ENCODE measurements around the gene CCDC138.

The CCDC138 gene

DNA sequence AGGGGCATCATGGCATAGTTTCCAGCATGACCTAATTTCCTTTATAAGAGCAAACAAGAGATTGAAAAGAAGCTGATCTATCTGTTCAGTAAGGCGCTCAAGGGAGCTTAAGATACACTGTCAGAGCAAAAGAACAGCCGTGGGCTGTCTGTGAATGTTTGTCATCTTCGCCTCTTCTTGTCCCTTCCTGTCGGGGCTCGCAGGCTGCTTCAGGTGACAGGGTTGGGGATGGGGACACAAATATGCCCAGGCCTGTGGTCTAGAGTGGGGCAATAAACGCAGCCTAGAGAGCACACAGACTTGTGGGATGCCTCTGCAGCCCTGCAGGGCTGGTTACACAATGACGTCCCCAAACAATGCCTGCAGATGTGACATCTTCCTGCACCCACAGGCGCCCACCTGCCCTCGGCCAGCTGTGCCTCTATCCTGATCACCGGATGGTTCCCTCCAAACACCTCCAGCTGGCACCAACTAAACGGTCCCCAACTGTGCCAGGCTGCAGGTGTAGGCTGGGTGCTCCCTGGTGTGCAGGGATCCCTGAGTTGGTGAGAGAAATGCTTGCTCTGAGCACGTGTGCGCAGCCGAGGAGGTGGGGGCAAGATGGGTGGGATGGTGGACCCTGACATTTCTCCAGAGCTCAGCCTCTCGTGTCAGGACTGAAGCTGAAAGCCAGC, 129.7 kb downstream of the CCDC138 start:
- Histone ChIP-seq H3K27me3 (ENCODE audit: control insufficient read depth, insufficient read depth, low read length) (no peaks in the 10 kb centered on the region), H3K4me1 (ENCODE audit: control insufficient read depth, insufficient read depth, low read length) (no peaks in the 10 kb centered on the region), H3K9ac (ENCODE audit: low read depth, low read length) (no peak overlapping the region), H3K9me3 (ENCODE audit: control insufficient read depth, insufficient read depth, low read length) (no peaks in the 10 kb centered on the region), H3K36me3 (ENCODE audit: control insufficient read depth, insufficient read depth, low read length) (no peaks in the 10 kb centered on the region), H3K4me3 (ENCODE audit: low read depth, low read length) (no peak overlapping the region)

- H3K36me3 ChIP-seq (ENCODE audit: control insufficient read depth, insufficient read depth, low read length), result no peaks in the 10 kb centered on the region
- no peaks in the 10 kb centered on the region for H3K27me3 ChIP-seq (ENCODE audit: control insufficient read depth, insufficient read depth, low read length)
- H3K4me1 ChIP-seq (ENCODE audit: control insufficient read depth, insufficient read depth, low read length), result no peaks in the 10 kb centered on the region
- H3K9ac ChIP-seq (ENCODE audit: low read depth, low read length), result no peak overlapping the region
- no peaks in the 10 kb centered on the region for H3K9me3 ChIP-seq (ENCODE audit: control insufficient read depth, insufficient read depth, low read length)
- no peak overlapping the region for H3K4me3 ChIP-seq (ENCODE audit: low read depth, low read length)
Observed at GRCh38 chr2:108916796-108917421, 130.3 kb downstream of the CCDC138 start.

- H3K4me1 ChIP-seq (ENCODE audit: control insufficient read depth, insufficient read depth, low read length), result no peaks in the 10 kb centered on the region
- no peaks in the 10 kb centered on the region for H3K27me3 ChIP-seq (ENCODE audit: control insufficient read depth, insufficient read depth, low read length)
- H3K9me3 ChIP-seq (ENCODE audit: control insufficient read depth, insufficient read depth, low read length), result no peaks in the 10 kb centered on the region
- no peak overlapping the region for H3K9ac ChIP-seq (ENCODE audit: low read depth, low read length)
- H3K4me3 ChIP-seq (ENCODE audit: low read depth, low read length), result no peak overlapping the region
- H3K36me3 ChIP-seq (ENCODE audit: control insufficient read depth, insufficient read depth, low read length), result no peaks in the 10 kb centered on the region
Observed at GRCh38 chr2:108917526-108917925, 131.0 kb downstream of the CCDC138 start.

DNA sequence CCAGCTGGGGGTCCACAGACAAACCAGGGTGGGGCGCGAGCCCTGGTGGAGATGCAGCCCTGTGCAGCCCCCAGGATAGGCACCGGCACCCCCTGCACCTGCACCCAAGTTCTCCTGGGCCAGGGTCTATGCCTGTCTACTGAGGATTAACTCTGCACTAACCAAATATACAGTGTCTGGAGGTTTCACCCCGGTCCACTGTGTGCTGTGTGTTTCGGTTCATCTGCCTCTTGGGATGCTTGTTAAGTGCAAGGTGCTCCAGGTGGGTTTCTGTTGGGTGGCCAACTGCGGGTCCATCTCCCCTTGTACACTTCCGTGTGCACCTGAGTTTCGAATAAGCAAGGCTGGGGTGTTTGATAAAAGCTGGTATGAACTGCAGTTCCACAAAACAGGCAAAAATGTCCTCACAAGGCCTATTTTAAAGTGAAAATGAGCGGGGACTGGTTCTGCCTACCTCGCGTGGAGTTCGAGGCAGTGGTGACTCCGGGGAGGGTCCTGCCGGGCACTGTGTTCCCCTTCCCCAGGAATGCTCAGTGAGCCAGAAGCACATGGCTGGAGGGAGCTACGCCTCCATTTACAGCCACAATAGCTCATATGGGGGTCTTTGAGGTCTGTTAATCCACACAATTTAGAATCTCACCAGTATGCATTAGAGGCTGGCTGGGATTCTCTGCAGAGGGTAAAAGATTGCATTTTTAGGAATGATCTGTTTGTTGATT, 131.7 kb downstream of the CCDC138 start:
- Histone ChIP-seq H3K27me3 (ENCODE audit: control insufficient read depth, insufficient read depth, low read length) (no peaks in the 10 kb centered on the region), H3K9me3 (ENCODE audit: control insufficient read depth, insufficient read depth, low read length) (no peaks in the 10 kb centered on the region), H3K36me3 (ENCODE audit: control insufficient read depth, insufficient read depth, low read length) (no peaks in the 10 kb centered on the region), H3K9ac (ENCODE audit: low read depth, low read length) (no peak overlapping the region), H3K4me1 (ENCODE audit: control insufficient read depth, insufficient read depth, low read length) (no peaks in the 10 kb centered on the region), H3K4me3 (ENCODE audit: low read depth, low read length) (no peak overlapping the region)

DNA sequence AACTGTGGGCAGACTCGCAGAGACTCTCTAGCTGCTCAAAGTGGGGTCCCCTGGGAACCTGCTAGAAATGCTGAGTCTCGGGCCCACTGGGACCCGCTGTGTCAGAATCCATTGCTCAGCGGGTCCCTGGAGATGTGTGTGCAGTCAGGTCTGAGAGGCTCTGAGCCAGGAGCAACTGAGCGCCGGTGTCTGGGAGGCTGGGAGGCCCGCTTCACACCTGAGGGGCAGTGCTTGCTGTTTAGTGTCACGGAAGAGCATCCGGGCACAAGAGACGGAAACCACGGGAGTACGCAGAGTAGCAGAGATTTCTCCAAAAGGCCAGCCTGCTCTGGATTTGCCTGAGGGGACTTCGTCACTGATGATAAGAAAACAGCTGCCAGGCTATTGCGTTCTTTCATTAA, 132.4 kb downstream of the CCDC138 start:
- Histone ChIP-seq H3K9ac (ENCODE audit: low read depth, low read length) (no peak overlapping the region), H3K9me3 (ENCODE audit: control insufficient read depth, insufficient read depth, low read length) (no peaks in the 10 kb centered on the region), H3K27me3 (ENCODE audit: control insufficient read depth, insufficient read depth, low read length) (no peaks in the 10 kb centered on the region), H3K4me3 (ENCODE audit: low read depth, low read length) (no peak overlapping the region), H3K4me1 (ENCODE audit: control insufficient read depth, insufficient read depth, low read length) (no peaks in the 10 kb centered on the region), H3K36me3 (ENCODE audit: control insufficient read depth, insufficient read depth, low read length) (no peaks in the 10 kb centered on the region)

DNA sequence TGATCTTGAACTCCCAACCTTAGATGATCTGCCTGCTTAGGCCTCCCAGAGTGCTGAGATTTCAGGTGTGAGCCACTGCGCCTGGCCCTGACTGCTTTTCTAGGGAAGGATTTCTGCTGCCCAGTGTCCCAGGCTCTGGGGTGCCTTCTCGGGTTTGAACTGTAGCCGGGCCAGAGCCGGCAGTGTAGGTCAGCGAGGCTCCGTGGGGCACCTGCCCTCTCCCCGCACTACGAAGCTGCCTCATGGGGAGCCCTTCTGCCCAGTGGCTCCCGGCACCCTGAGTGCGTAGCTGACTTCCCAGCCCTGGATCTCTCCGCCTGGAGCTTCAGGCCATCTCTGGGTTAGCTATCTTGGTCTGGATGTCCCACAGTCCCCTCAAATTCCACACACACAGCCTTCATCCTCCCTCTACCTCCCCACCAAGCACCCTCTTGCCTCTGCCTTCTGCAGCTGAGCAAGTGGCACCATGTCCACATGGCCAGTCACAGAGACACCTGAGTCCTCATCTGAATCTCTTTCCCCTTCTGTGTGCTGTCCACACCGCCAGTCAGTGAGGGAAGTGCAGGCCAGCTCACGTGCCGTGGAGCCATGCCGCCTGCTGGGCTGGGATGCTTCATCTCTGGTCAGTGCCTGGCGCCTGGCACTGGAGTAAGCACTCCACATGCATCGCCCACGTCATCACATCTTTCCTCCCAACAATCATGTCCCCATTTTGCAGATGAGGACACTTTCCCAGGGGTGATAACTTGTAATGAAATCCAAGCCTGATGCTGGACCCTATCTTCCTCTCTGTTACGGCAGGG, 133.2 kb downstream of the CCDC138 start:
- Histone ChIP-seq H3K27me3 (ENCODE audit: control insufficient read depth, insufficient read depth, low read length) (no peaks in the 10 kb centered on the region), H3K9ac (ENCODE audit: low read depth, low read length) (no peak overlapping the region), H3K4me3 (ENCODE audit: low read depth, low read length) (no peak overlapping the region), H3K4me1 (ENCODE audit: control insufficient read depth, insufficient read depth, low read length) (no peaks in the 10 kb centered on the region), H3K36me3 (ENCODE audit: control insufficient read depth, insufficient read depth, low read length) (no peaks in the 10 kb centered on the region), H3K9me3 (ENCODE audit: control insufficient read depth, insufficient read depth, low read length) (no peaks in the 10 kb centered on the region)

DNA sequence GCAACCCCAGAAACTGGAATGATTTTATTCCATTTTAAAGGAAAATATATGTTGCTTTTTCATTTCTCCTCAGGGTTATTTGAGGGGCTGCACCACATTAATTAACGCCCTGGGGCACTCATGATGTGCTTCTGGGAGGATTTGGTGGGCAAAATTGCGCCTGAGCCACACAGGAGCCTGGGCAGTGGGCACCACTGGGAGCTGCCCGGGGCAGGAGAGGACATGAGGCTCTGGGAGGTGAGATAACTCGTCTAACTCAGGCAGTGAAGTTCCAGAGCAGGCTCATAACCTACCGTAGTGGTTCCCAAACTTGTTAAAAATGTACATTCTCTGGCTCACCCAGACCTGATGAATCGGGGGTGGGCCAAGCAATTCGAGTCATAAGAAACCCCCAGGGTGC, 134.1 kb downstream of the CCDC138 start:
- H3K4me1 ChIP-seq (ENCODE audit: control insufficient read depth, insufficient read depth, low read length), result no peaks in the 10 kb centered on the region
- H3K9ac ChIP-seq (ENCODE audit: low read depth, low read length), result no peak overlapping the region
- no peaks in the 10 kb centered on the region for H3K36me3 ChIP-seq (ENCODE audit: control insufficient read depth, insufficient read depth, low read length)
- H3K9me3 ChIP-seq (ENCODE audit: control insufficient read depth, insufficient read depth, low read length), result no peaks in the 10 kb centered on the region
- no peak overlapping the region for H3K4me3 ChIP-seq (ENCODE audit: low read depth, low read length)
- no peaks in the 10 kb centered on the region for H3K27me3 ChIP-seq (ENCODE audit: control insufficient read depth, insufficient read depth, low read length)

- Histone ChIP-seq H3K4me3 (ENCODE audit: low read depth, low read length) (no peak overlapping the region), H3K36me3 (ENCODE audit: control insufficient read depth, insufficient read depth, low read length) (no peaks in the 10 kb centered on the region), H3K9ac (ENCODE audit: low read depth, low read length) (no peak overlapping the region), H3K27me3 (ENCODE audit: control insufficient read depth, insufficient read depth, low read length) (no peaks in the 10 kb centered on the region), H3K9me3 (ENCODE audit: control insufficient read depth, insufficient read depth, low read length) (no peaks in the 10 kb centered on the region), H3K4me1 (ENCODE audit: control insufficient read depth, insufficient read depth, low read length) (no peaks in the 10 kb centered on the region)
Observed at GRCh38 chr2:108921096-108922030, 134.8 kb downstream of the CCDC138 start.

DNA sequence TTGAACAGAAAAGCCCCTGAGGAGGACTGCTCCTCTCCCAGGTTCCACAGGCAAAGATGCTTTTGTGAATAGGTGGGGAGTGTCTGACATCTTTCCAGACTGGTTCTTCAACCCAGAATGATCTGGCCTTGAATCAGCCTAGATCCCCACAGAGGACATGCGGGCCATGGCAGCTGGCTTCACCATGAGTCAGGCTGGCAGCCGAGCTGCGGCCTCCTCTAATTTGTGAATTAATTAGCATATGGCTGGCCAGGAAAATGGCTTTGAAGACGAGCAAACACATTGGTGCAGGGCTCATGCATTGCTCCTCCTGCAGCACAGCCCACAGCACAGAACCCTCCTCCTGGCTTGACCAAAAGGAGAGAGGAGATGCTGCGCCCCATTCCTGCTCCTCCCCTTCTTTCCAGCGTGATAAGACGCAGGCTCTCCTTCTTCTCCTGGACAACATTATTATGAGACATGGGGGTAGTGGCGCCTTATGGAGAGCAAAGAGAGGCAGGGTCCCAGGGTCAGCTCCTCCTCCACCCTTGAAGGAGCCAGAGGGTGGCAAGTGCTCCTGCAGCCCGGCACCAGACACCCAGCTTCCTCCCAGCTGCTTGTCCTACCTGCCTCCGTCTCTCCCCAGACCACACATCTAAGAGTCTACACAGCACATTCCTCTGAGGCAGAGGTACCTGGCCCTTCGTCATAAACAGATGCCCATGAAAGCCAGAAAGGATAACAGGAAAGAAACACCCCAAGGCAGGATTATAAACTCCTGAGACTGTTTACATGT, 135.8 kb downstream of the CCDC138 start:
- H3K27me3 ChIP-seq (ENCODE audit: control insufficient read depth, insufficient read depth, low read length), result no peaks in the 10 kb centered on the region

GRCh38 chr2:108923019-108923700, 136.6 kb downstream of the CCDC138 start:
- H3K36me3 ChIP-seq (ENCODE audit: control insufficient read depth, insufficient read depth, low read length), result no peaks in the 10 kb centered on the region
- no peaks in the 10 kb centered on the region for H3K27me3 ChIP-seq (ENCODE audit: control insufficient read depth, insufficient read depth, low read length)
- H3K4me3 ChIP-seq (ENCODE audit: low read depth, low read length), result no peak overlapping the region
- no peaks in the 10 kb centered on the region for H3K4me1 ChIP-seq (ENCODE audit: control insufficient read depth, insufficient read depth, low read length)
- no peak overlapping the region for H3K9ac ChIP-seq (ENCODE audit: low read depth, low read length)
- no peaks in the 10 kb centered on the region for H3K9me3 ChIP-seq (ENCODE audit: control insufficient read depth, insufficient read depth, low read length)

More for the DNA sequence above, 135.8 kb downstream of the CCDC138 start:
- Histone ChIP-seq H3K36me3 (ENCODE audit: control insufficient read depth, insufficient read depth, low read length) (no peaks in the 10 kb centered on the region), H3K4me1 (ENCODE audit: control insufficient read depth, insufficient read depth, low read length) (no peaks in the 10 kb centered on the region), H3K9me3 (ENCODE audit: control insufficient read depth, insufficient read depth, low read length) (no peaks in the 10 kb centered on the region), H3K4me3 (ENCODE audit: low read depth, low read length) (no peak overlapping the region), H3K9ac (ENCODE audit: low read depth, low read length) (no peak overlapping the region)

Measured in iPS-15b (cell line).